Aorta (tissue), 5 donors: Measurements from ENCODE around the gene NDFIP1. TPM values are rescaled to one million over a fixed set of nuclear protein-coding genes. Genes with fewer than 3 reads are reported as not detected.

Experiments used
- ATAC-seq: fragments of 200-7000 bp; cut with Tn5 transposase; one replicate; pipeline ENCODE4 v1.9.1; 2022; ENCODE audit warnings: moderate library complexity; ENCODE audit not compliant: low FRiP score
- DNase-seq, 2 donors: peaks; one replicate each; pipeline ENCODE4 v3.0.0-alpha.2; 2020
- H3K27ac ChIP-seq, 2 donors: one replicate each; pipeline ENCODE4 v1.5.1; 2013; ENCODE audit warnings: low read length in 2 of 2, mild to moderate bottlenecking in 2 of 2, moderate library complexity in 2 of 2, control low read depth in 1 of 2, inconsistent platforms in 1 of 2, low read depth in 1 of 2
- H3K27me3 ChIP-seq, 2 donors: one replicate each; pipeline ENCODE4 v1.6.1; 2013; ENCODE audit warnings: control low read depth in 1 of 2, low read length in 1 of 2, mild to moderate bottlenecking in 1 of 2, moderate library complexity in 1 of 2; ENCODE audit not compliant: insufficient read depth in 2 of 2, control insufficient read depth in 1 of 2
- H3K36me3 ChIP-seq, 2 donors: one replicate each; pipeline ENCODE4 v1.6.1; 2013; ENCODE audit warnings: control low read depth in 1 of 2, low read length in 1 of 2, mild to moderate bottlenecking in 1 of 2; ENCODE audit not compliant: insufficient read depth in 2 of 2, control insufficient read depth in 1 of 2
- H3K4me1 ChIP-seq, 2 donors: one replicate each; pipeline ENCODE4 v1.6.1; 2013; ENCODE audit warnings: low read length in 2 of 2, control low read depth in 1 of 2, mild to moderate bottlenecking in 1 of 2, moderate library complexity in 1 of 2; ENCODE audit not compliant: insufficient read depth in 2 of 2, control insufficient read depth in 1 of 2
- H3K4me3 ChIP-seq, 2 donors: one replicate each; pipeline ENCODE4 v1.5.1; 2013; ENCODE audit warnings: low read length in 2 of 2, control low read depth in 1 of 2, mild to moderate bottlenecking in 1 of 2
- H3K9me3 ChIP-seq: one replicate; pipeline ENCODE4 v1.6.1; 2013; ENCODE audit warnings: mild to moderate bottlenecking, low read length; ENCODE audit not compliant: control insufficient read depth
- WGBS, 2 donors: extraction: QIAGEN DNeasy Blood & Tissue Kit; methylation state at CpG; one replicate each; pipeline ENCODE4 v1.1.7; 2013; 5-methylcytosine and 5-hydroxymethylcytosine counted together
- intact Hi-C, 2 donors: fragments of 100-400 bp; cut with DNase I; formaldehyde crosslinking; loops; one replicate each; pipeline versions ENCODE4 v1.14.2 to v1.15.0; 2022
- polyA plus RNA-seq, 2 donors: library from polyadenylated mRNA; stranded (reverse); fragments of 200-250 nt; gene quantifications; one replicate each; pipeline ENCODE4 v1.2.3, GENCODE V29; 2013
- total RNA-seq, 2 donors: library from RNA; stranded (reverse); fragmentation: NEBNext Ultra II Directional; extraction: Animal tissue kit (Norgen Biotek cat#: 25700); gene quantifications; one replicate each; pipeline ENCODE4 v1.2.1, GENCODE V29; 2021
- donor health status: healthy with polysubstance abuse.
- donor health status: Bipolar disorder and iron deficiency.
- donor health status: DM: no; HTN: no; CAD: no.
- donor health status: DM: no; HTN: no; CAD: no.
- donor health status: DM: yes; HTN: yes; CAD: no.

Gene NDFIP1
- total and polyA plus RNA-seq, 4 donors = 45.0 to 120 (median 78.6) TPM

DNA sequence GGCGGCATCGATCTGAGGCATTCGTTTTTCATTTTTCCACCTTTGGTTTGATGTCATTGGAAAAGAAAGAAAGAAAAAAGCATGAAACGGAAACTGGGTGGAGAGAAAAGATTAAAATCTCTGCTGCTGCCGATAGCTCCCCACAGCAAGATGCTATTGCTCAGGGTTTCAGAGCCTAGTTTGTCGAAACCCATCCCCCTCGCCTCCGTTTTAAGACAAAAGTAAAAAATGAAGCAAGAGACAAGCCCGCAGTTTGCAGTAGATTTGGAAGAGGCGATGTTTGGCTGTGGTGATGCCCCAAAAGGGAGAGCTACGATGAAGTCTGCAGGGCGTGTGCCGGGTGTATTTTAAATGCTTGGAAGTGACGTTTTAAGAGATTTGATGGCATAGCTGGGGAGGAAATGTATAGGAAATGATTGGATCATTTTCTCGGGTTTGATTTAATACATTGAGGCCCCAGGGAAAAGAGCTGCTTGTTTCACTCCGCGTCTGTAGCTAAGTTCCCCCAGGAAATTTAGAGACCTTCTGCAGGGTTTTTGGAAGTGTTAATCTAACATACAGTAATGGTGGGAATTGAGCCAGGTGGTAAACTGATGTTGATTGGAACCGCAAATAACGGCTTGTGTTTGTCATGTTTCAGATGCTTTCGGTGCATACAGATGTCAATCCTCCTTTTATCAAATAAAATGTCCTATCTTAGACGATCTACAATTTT lies 909 bp downstream of the NDFIP1 start:
- DNase-seq (no peak), ATAC-seq (no peak)

DNA sequence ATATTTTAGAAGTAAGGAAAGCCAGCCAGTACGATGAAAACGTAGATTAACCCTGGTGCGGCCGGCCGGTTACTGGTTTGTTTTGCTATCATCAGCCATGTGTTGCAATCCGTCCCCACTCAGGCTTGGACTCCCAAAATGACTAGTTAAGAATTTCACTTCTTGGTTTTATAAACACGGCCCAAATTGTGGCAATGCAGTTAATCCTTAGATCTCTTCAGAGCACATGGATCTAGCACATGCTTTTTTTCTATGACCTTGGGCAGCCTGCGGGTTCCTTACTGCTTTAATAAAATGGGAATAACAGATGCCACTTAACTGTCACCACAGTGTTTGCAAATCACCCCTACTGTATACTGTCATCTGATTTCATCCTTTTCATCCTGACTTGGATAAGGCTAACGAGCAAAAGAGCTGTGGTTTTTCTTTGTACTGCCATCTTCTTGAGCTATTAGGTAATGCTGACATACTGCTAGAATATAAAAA lies 1.5 kb downstream of the NDFIP1 start:
- Histone ChIP-seq H3K36me3 (no peaks in the 10 kb centered on the region), H3K27ac (peak overlapping the region; percentile 17 to 96), H3K9me3 (no peaks in the 10 kb centered on the region), H3K4me3 (peak overlapping the region; percentile 91 to 99), H3K4me1 (peaks cover 0 to 9% of the 10 kb centered on the region in 2 donors), H3K27me3 (no peaks in the 10 kb centered on the region)
- DNase-seq (no peak), ATAC-seq (no peak)
- intact Hi-C loops = loop anchor here in 1 of 2 donors (10.0 kb wide), 1 partner anchor 95 kb away; the partner anchor contains the start of gene GNPDA1
- 0 to 1% methylated on average over 9 of the region's 9 CpGs for WGBS, 2 donors

More for the DNA sequence above, 909 bp downstream of the NDFIP1 start:
- peak overlapping the region; percentile 96 to 97 for H3K27ac ChIP-seq
- H3K4me1 ChIP-seq = peaks cover 0 to 9% of the 10 kb centered on the region in 2 donors
- WGBS, 2 donors = 0 to 1% methylated on average over 21 of the region's 21 CpGs
- intact Hi-C loops = loop anchor here in 1 of 2 donors (10.0 kb wide), 1 partner anchor 95 kb away; the partner anchor contains the start of gene GNPDA1
- no peaks in the 10 kb centered on the region for H3K9me3 ChIP-seq
- peak overlapping the region; percentile 91 to 99 for H3K4me3 ChIP-seq
- no peaks in the 10 kb centered on the region for H3K27me3 ChIP-seq
- H3K36me3 ChIP-seq = no peaks in the 10 kb centered on the region

DNA sequence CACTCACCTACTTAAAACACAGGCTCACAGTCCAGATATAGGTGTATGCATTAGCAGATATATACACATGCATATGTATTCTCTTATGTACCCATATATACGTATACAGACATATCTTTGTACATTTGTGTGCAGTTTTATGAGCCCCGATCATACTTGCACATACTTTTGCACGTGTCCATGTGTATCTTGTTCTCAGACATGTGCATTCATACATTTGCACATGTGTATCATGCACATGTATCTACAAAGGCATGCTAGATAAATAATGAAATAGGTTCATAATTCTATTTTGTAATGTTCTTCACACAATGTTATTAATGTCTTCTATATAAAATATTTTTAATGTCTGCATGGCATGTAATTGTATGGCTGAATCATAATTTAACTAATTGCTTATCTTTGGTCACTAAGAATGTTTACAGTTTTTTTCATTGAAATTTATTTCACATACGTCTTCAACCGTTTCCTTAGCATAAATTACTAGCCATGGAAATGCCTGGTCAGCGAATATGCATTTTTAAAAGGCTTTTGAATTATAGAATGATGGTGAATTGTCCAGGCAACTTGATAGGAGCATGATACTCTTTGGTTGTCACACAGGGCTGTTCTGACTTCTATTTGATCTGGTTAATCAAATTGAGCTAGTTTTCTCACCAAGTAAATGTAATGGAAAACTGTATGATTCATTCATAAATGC lies 2.6 kb downstream of the NDFIP1 start:
- Histone ChIP-seq H3K4me1 (peaks cover 0 to 13% of the 10 kb centered on the region in 2 donors), H3K36me3 (no peaks in the 10 kb centered on the region), H3K27me3 (no peaks in the 10 kb centered on the region), H3K27ac (no peak overlapping the region), H3K9me3 (no peaks in the 10 kb centered on the region), H3K4me3 (no peak overlapping the region)
- ATAC-seq (no peak), DNase-seq (no peak)
- intact Hi-C loops = loop anchor here in 1 of 2 donors (10.0 kb wide), 1 partner anchor 96 kb away; the partner anchor contains the start of gene GNPDA1
- WGBS, 2 donors = 42 to 45% methylated on average over 6 of the region's 6 CpGs

DNA sequence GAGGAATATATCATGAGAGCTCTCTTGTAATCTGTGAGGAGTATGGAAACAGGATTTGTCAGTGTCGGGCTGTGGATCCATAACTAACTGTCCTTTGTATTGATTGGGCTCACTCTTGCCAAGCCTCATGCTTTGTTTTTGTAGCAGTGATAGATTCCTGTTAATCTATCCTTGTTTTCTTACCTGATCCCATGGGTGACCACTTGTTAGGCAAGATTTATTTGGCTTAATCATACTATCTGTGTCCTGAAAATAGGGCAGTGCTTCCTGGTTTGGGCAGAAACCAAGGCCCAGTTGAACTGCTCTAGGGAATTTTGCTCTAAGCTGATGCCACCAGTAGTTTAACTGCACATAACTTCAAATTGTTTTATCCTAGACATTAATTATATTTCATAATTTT lies 6.1 kb downstream of the NDFIP1 start:
- 83 to 95% methylated on average over 1 of the region's 1 CpG for WGBS, 2 donors

DNA sequence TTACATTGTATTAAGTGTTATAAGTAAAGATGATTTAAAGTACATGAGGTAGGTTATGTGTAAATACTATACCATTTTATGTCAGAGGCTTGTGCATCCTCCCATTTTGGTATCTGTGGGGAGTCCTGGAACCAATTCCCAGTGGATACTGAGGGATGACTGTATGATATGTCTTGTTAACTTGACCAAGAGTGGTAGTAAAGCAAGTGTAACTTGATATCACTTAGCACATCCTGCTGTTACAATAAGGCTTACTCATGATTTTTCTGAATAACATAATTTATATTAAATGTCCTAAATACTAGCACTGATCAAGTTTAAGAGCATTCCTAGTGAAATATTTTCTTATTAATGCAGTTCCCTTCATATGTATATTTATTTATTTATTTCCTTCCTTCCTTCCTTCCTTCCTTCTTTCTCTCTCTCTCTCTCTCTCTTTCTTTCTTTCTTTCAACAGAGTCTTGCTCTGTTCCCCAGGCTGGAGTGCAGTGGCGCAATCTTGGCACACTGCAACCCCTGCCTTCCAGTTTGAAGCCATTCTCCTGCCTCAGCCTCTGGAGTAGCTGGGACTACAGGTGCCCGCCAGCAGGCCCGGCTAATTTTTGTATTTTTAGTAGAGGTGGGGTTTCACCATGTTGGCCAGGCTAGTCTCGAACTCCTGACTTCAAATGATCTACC lies 7.5 kb downstream of the NDFIP1 start:
- Histone ChIP-seq H3K27me3 (no peaks in the 10 kb centered on the region), H3K27ac (no peak overlapping the region), H3K36me3 (no peaks in the 10 kb centered on the region), H3K9me3 (no peaks in the 10 kb centered on the region), H3K4me3 (no peak overlapping the region), H3K4me1 (peaks cover 0 to 10% of the 10 kb centered on the region in 2 donors)
- intact Hi-C loops = loop anchor here in 1 of 2 donors (10.0 kb wide), 1 partner anchor 101 kb away; the partner anchor contains the start of gene GNPDA1
- ATAC-seq (no peak), DNase-seq (no peak)
- 83 to 84% methylated on average over 4 of the region's 4 CpGs for WGBS, 2 donors

More for the DNA sequence above, 6.1 kb downstream of the NDFIP1 start:
- H3K4me1 ChIP-seq = peaks cover 0 to 13% of the 10 kb centered on the region in 2 donors
- H3K9me3 ChIP-seq = no peaks in the 10 kb centered on the region
- ATAC-seq (no peak), DNase-seq (no peak)
- intact Hi-C loops = loop anchor here in 1 of 2 donors (10.0 kb wide), 1 partner anchor 100 kb away; the partner anchor contains the start of gene GNPDA1
- H3K27me3 ChIP-seq = no peaks in the 10 kb centered on the region
- H3K27ac ChIP-seq = peak overlapping the region; percentile 60 to 71
- no peaks in the 10 kb centered on the region for H3K36me3 ChIP-seq
- H3K4me3 ChIP-seq = no peak overlapping the region

DNA sequence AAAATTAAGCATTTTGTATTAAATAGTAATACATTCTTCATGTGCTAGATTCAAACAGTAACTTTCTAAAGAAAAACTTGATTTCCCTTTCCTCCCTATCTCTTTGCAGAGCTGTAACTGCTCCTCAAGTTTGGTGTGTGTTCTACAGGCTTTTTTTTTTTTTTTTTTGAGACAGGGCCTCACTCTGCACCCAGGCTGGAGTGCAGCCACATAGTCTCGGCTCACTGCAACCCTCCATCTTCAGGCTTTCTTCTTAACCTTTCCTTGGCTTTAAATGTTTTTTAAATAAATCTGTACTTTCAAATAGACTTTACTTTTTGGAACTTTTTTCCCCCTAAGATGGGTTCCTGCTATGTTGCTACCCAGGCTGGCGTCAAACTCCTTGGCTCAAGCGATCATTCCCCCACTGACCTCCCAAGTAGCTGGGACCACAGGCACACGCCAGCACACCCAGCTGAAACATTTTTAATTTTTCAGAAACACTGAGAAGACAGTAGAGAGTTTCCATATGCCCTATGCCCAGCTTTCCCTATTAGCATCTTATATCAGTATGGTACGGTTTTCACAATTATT lies 9.1 kb downstream of the NDFIP1 start:
- H3K4me3 ChIP-seq = no peak overlapping the region
- WGBS, 2 donors = 23 to 29% methylated on average over 5 of the region's 5 CpGs
- intact Hi-C loops = loop anchor here in 1 of 2 donors (10.0 kb wide), 1 partner anchor 103 kb away; the partner anchor contains the start of gene GNPDA1
- peaks cover 2 to 7% of the 10 kb centered on the region in 2 donors for H3K4me1 ChIP-seq
- H3K27ac ChIP-seq = no peak overlapping the region
- no peaks in the 10 kb centered on the region for H3K9me3 ChIP-seq
- H3K36me3 ChIP-seq = no peaks in the 10 kb centered on the region
- ATAC-seq (no peak), DNase-seq (no peak)
- no peaks in the 10 kb centered on the region for H3K27me3 ChIP-seq

DNA sequence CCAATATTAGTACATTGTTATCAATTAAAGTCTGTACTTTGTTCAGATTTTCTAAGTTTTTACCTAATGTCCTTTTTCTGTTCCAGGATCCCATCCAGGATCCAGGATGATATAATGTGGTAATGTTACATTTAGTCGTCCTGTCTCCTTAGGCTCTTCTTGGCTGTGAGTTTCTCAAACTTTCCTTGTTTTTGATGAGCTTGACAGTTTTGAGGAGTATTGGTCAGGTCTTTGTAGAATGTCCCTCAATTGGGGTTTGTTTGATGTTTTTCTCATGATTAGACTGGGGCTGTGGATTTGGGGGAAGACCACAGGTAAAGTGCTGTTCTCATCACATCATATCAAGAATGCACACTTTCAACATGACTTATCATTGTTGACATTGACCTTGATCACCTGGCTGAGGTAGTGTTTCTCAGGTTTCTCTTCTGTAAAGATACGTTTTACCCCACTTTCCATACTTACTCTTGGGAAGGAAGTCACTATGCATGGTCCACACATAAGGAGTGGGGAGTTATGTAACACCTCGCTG lies 9.6 kb downstream of the NDFIP1 start:
- Histone ChIP-seq H3K27ac (peak overlapping the region in 1 of 2 donors; percentile 36), H3K27me3 (no peaks in the 10 kb centered on the region), H3K9me3 (no peaks in the 10 kb centered on the region), H3K36me3 (no peaks in the 10 kb centered on the region), H3K4me1 (peaks cover 2 to 7% of the 10 kb centered on the region in 2 donors), H3K4me3 (no peak overlapping the region)
- no peak for ATAC-seq
- DNase-seq = no peak
- intact Hi-C loops = loop anchor here in 1 of 2 donors (10.0 kb wide), 1 partner anchor 103 kb away; the partner anchor contains the start of gene GNPDA1
- WGBS, 2 donors = 45 to 52% methylated on average over 3 of the region's 3 CpGs
